NCI-H82 treated with DMSO at 0.1 percent for 48 hours (cell line): ENCODE data around the gene PKHD1.

Source experiments
- DNase-seq: peaks from one replicate; lab custom pipeline; 2025; ENCODE audit not compliant: unreplicated experiment; lab: John Stamatoyannopoulos, UW

The PKHD1 gene

GRCh38 chr6:51569594-51569993 lies 517.8 kb downstream of the PKHD1 start:
- no peak for DNase-seq

- DNase-seq, result no peak
Measured at GRCh38 chr6:51568771-51569170, 518.6 kb downstream of the PKHD1 start.

GRCh38 chr6:51565472-51565871 lies 521.9 kb downstream of the PKHD1 start:
- DNase-seq, result no peak
